ENCODE measurements around the gene MYMX.
A peak's percentile ranks its signal among the peaks of the same experiment; 100 is the strongest.

The MYMX gene

DNA sequence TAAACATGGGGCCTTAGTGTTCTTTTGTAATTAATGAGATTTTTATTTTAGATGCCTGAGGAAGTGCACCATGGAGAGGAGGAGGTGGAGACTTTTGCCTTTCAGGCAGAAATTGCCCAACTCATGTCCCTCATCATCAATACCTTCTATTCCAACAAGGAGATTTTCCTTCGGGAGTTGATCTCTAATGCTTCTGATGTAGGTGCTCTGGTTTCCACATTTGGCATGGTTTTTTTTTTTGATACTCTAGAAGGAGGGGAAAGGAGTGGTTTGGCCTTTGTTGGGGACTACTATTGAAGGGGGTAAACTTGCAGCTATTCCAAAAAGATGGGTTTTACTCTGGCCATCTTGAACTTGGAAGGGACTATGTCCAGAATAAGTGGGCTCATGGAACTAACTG lies 31.9 kb downstream of the MYMX start:
- DNase-seq (ENCODE audit: extremely low read depth, low read depth), result no peak
- TF ChIP-seq, protein P1, sequence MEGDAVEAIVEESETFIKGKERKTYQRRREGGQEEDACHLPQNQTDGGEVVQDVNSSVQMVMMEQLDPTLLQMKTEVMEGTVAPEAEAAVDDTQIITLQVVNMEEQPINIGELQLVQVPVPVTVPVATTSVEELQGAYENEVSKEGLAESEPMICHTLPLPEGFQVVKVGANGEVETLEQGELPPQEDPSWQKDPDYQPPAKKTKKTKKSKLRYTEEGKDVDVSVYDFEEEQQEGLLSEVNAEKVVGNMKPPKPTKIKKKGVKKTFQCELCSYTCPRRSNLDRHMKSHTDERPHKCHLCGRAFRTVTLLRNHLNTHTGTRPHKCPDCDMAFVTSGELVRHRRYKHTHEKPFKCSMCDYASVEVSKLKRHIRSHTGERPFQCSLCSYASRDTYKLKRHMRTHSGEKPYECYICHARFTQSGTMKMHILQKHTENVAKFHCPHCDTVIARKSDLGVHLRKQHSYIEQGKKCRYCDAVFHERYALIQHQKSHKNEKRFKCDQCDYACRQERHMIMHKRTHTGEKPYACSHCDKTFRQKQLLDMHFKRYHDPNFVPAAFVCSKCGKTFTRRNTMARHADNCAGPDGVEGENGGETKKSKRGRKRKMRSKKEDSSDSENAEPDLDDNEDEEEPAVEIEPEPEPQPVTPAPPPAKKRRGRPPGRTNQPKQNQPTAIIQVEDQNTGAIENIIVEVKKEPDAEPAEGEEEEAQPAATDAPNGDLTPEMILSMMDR (IDR thresholded peaks at IDR 0.05; ENCODE audit: low read depth, low read length, missing control alignments), result no peak

DNA sequence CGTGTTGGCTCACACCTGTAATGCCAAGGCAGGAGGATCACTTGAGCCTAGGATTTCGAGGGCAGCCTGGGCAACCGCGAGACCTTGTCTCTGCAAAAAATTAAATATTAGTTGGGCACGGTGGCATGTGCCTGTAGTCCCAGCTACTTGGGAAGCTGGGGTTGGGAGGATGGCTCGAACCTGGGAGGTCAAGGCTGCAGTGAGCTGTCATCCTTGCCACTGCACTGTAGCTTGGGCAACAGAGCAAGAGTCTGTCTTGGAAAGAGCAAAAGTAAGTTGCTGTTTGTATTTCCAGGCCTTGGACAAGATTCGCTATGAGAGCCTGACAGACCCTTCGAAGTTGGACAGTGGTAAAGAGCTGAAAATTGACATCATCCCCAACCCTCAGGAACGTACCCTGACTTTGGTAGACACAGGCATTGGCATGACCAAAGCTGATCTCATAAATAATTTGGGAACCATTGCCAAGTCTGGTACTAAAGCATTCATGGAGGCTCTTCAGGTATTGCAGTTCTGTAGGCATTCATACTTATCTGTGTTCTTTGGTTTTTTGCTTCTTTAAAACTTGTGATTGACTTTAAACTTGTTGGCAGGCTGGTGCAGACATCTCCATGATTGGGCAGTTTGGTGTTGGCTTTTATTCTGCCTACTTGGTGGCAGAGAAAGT lies 32.5 kb downstream of the MYMX start:
- peak overlapping the region; percentile 98 for H3K4me3 ChIP-seq (replicated peaks; ENCODE audit: low read depth, low read length)
- TF ChIP-seq, protein P1 (IDR thresholded peaks at IDR 0.05; ENCODE audit: low read depth, low read length, missing control alignments), result no peak
- DNase-seq (ENCODE audit: extremely low read depth, low read depth), result no peak

More for the DNA sequence above, 31.9 kb downstream of the MYMX start:
- peak overlapping the region; percentile 98 for H3K4me3 ChIP-seq (replicated peaks; ENCODE audit: low read depth, low read length)

DNA sequence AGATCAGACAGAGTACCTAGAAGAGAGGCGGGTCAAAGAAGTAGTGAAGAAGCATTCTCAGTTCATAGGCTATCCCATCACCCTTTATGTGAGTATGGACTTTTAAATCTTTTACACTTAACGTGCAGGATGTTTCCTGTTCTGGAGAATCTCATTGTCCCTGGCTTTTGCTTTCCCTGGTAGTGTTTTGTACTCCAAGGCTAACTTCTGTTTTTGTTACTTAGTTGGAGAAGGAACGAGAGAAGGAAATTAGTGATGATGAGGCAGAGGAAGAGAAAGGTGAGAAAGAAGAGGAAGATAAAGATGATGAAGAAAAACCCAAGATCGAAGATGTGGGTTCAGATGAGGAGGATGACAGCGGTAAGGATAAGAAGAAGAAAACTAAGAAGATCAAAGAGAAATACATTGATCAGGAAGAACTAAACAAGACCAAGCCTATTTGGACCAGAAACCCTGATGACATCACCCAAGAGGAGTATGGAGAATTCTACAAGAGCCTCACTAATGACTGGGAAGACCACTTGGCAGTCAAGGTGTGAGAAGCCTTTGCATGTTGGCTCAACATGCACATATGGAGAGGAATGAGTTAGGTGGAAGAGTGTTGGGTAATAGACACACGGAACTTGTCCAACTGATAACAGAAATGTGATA lies 33.5 kb downstream of the MYMX start:
- H3K4me3 ChIP-seq (replicated peaks; ENCODE audit: low read depth, low read length), result peak overlapping the region; percentile 98

DNA sequence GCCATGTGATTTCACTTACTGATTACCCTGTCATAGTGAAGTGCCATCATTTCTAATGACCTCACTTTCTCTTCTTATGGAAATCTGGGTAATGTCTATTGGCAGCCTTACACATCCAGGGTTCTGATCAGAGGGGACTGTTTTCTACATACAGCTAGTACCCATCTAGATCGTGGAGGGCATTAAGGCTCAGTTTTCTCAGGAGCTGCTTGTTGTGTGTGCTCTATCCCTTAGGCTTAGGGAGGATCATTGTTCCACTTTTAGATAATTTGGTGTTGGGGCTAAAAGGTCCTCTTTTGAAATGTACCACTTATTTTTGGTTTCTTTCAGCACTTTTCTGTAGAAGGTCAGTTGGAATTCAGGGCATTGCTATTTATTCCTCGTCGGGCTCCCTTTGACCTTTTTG lies 34.0 kb downstream of the MYMX start:
- peak overlapping the region; percentile 98 for H3K4me3 ChIP-seq (replicated peaks; ENCODE audit: low read depth, low read length)
- DNase-seq (ENCODE audit: extremely low read depth, low read depth), result no peak
- TF ChIP-seq, protein P1 (IDR thresholded peaks at IDR 0.05; ENCODE audit: low read depth, low read length, missing control alignments), result no peak

More for the DNA sequence above, 33.5 kb downstream of the MYMX start:
- TF ChIP-seq, protein P1 (IDR thresholded peaks at IDR 0.05; ENCODE audit: low read depth, low read length, missing control alignments), result no peak
- no peak for DNase-seq (ENCODE audit: extremely low read depth, low read depth)

DNA sequence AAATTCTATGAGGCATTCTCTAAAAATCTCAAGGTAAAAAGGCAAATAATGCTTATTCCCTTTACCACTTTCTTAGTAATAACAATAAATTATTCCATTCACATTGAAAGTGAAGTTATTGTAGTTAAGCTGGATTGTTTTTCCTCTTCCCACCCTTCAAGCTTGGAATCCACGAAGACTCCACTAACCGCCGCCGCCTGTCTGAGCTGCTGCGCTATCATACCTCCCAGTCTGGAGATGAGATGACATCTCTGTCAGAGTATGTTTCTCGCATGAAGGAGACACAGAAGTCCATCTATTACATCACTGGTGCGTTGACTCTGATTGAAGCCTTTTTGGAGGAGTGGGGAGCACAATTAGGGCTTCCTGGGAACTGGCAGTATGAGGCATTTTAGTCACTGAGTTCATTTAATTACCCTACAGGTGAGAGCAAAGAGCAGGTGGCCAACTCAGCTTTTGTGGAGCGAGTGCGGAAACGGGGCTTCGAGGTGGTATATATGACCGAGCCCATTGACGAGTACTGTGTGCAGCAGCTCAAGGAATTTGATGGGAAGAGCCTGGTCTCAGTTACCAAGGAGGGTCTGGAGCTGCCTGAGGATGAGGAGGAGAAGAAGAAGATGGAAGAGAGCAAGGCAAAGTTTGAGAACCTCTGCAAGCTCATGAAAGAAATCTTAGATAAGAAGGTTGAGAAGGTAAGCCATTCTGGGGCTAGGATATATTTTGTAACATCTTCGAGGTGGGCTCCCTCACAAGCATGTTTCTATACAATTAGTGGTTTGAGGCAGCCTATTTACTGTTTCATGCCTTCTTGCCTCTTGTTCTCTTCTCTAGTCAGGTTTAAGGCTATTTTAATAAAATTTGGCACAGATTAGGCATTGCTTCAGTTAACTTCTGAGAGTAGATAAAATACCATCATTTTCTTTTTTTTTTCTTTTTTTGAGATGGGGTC lies 35.1 kb downstream of the MYMX start:
- TF ChIP-seq, protein P1 (IDR thresholded peaks at IDR 0.05; ENCODE audit: low read depth, low read length, missing control alignments), result no peak
- H3K4me3 ChIP-seq (replicated peaks; ENCODE audit: low read depth, low read length), result peak overlapping the region; percentile 7; the same call in 1 of the 2 replicates
- DNase-seq (ENCODE audit: extremely low read depth, low read depth), result no peak

DNA sequence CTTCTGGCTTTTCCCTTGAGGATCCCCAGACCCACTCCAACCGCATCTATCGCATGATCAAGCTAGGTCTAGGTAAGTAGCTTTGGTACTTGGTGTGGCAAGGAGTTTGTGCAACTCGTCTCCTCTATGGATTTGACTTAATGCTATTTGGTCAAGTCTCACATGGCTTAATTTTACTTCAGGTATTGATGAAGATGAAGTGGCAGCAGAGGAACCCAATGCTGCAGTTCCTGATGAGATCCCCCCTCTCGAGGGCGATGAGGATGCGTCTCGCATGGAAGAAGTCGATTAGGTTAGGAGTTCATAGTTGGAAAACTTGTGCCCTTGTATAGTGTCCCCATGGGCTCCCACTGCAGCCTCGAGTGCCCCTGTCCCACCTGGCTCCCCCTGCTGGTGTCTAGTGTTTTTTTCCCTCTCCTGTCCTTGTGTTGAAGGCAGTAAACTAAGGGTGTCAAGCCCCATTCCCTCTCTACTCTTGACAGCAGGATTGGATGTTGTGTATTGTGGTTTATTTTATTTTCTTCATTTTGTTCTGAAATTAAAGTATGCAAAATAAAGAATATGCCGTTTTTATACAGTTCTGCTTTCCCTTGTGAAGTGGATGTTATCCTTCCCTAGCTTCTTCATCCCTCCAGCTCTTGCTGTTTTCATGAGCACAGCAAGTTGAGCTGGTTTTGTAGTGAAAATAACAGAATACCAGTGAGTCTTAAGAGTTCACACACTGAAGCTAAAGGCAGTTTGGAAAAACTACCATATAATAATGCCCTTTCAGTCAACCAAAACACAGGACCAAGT lies 36.8 kb downstream of the MYMX start:
- H3K4me3 ChIP-seq (replicated peaks; ENCODE audit: low read depth, low read length), result no peak overlapping the region
- DNase-seq (ENCODE audit: extremely low read depth, low read depth), result no peak
- TF ChIP-seq, protein P1 (IDR thresholded peaks at IDR 0.05; ENCODE audit: low read depth, low read length, missing control alignments), result peak; percentile 58
